Middle frontal gyrus (tissue), 1 donor: Measurements from ENCODE around the gene HS1BP3.

Experiments
- DNase-seq: peaks from one replicate; pipeline ENCODE4 v3.0.0-alpha.2; 2015; ENCODE audit warnings: low spot score; ENCODE audit errors: extremely low spot score

The HS1BP3 gene

GRCh38 chr2:20650877-20651730, at the start of gene HS1BP3:
Gene HS1BP3, minus strand, starts transcription at chr2:20651098. Its CDS starts 35 bp downstream, at chr2:20651063.
- DNase-seq: peak; percentile 74

GRCh38 chr2:20698916-20699613, 48.2 kb upstream of the HS1BP3 start:
- DNase-seq: no peak

DNA sequence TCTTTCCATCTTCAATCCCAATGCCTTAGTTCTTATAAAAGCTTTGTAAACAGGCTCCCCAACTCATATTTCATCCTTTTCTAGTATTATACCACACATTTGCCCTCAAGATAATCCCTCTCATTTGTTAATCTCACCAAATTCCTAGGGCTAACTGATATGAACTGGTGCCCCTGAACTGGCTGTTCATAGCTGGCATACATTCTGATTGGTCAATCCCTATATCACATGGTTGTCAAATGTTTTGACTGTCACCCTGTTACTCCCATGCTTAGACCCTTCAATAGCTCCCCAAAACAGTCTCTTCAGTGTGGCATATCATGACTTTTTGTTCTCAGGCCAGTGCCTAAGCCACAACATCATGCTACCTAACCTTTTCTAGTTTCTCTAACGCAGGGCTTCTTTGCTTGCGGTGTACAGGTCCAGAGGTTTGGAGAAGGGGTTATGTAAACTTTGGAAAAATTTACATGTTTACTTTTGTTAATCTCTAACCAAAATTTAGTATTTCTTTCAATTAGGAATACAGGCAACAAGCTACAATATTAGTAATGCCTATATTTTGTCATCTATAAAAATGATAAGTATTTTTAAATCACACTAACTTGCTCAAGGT, 46.5 kb upstream of the HS1BP3 start:
- no peak for DNase-seq

GRCh38 chr2:20696366-20696765, 45.5 kb upstream of the HS1BP3 start:
- no peak for DNase-seq

GRCh38 chr2:20693317-20693716, 42.4 kb upstream of the HS1BP3 start:
- DNase-seq: no peak

- DNase-seq: no peak
Measured at GRCh38 chr2:20692081-20692480, 41.2 kb upstream of the HS1BP3 start.

- DNase-seq: no peak
Measured at GRCh38 chr2:20691076-20691734, 40.3 kb upstream of the HS1BP3 start.

- DNase-seq: no peak
Measured at GRCh38 chr2:20689428-20690264, 38.7 kb upstream of the HS1BP3 start.

DNA sequence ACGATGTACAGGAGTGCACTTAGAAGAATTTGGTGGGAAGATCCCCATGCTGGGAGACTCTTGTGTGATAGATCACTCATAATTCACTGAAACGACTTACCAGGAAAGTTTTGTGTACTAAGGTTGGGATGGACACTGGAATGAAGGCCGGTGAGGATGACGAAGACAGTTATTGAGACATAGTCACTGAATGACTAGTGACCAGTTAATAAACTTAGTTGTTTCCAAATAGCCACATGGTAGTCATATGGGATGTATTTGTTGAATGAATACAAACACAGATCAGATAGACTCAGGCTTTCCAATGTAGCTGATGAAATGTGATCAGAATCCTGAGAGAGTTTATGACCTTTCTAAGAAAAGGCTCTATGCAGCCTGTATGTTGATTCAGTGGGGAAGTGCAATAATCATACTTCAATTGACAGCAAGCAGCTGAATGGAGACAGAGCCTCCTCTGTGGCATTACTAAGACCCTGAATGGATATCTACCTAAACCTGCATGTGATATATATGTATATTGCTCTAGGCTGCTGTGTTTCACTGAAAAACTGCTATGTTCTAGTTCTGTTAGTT, 36.4 kb upstream of the HS1BP3 start:
- no peak for DNase-seq

DNA sequence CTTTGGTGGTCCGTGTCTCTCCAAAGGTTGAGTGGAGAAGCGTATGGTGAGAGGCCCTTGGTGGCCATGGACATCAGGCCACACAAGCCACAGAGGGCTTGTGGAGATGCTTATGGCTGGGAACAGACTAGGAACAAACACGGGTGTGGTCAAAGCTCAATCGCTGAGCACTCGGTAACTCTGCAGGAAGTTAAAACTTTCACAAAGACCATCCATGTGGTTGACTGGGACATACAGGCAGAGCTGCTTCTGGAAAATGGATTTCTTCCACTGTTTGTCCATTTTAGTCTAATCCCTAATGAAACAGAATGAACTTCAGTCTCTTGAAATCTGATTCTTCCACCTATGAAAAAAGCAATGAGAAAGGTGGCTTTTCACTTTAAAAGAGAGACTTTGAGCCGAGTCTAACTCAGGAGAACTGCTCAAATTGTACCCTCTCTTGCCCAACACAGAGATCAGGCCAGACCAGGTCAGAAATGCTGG, 33.7 kb upstream of the HS1BP3 start:
- no peak for DNase-seq

DNA sequence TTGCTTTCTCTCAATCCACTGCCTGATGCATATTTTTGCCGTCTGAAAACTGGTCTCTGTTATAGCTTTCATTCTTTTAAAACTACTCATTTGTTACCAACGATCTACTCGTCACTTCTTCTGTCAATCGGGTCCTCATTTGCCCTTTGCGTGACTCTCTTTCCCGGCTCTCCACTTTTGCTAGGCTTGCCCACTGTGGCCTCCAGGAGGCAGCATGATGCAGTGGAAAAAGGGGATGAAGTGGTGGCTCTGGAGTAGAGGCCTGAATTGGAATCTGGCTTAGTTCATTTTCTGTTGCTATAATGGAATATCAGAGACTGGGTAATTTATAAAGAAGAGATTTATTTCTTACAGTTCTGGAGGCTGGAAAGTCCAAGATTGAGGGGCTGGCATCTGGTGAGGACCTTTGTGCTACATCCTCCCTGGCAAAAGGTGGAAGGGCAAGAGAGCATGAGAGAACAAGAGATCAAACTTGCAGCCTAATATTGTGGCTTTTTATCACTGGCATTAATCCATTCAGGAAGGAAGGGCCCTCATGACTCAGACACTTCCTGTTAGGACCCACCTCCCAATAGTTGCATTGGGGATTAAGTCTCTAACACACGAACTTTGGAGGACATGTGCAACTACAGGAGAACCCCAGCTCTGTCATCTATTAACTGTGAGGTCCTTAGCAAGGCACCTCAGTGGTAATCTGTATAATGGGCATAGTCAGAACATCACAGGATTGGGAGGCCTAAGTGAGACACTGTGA, 31.4 kb upstream of the HS1BP3 start:
- DNase-seq: no peak

DNA sequence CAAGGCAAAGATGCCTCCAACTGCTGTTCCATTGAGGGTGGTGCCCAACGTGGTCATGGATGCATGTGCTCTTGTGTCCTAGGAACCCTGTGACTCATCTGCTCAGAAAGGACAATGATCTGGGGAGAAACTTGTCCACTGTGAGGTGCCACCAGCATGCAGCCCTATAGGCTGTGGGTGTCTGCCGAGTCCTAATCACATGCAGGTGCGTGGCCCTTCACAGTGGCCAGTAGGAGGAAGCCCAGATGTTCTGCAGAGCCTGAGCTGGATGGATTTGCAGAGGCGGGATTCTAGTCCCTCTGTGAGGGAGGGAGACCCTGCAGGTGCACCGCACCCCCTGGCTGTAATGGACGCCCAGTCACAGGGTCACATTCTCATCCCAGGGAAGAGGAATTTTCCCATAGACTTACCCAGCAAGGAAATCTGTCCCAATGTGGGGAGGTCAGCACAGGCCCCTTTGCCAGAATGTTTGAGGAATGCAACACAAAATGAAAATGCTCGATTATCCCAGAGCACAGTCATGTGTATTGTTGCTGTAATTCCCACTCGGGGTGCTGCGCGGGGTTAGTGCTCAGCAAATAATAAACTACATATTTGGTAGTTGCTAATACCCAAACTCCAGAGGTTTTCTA, 30.0 kb upstream of the HS1BP3 start:
- no peak for DNase-seq

- DNase-seq: no peak
Measured at GRCh38 chr2:20678780-20679179, 27.9 kb upstream of the HS1BP3 start.

DNA sequence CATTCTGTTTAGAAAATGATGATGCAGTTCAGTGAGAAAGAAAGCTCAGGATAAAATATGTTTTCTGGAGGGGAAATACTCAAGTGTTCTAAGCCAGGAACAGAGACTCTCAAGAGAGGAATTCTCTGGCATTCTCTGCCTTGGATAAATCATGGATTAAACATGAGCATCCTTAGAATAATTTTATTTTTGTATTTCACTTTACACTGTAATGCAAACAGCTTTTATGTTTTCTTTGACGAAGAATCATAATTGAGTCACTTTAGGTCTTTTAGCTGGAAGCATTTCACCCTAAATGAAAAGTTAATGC, 27.1 kb upstream of the HS1BP3 start:
- no peak for DNase-seq

DNA sequence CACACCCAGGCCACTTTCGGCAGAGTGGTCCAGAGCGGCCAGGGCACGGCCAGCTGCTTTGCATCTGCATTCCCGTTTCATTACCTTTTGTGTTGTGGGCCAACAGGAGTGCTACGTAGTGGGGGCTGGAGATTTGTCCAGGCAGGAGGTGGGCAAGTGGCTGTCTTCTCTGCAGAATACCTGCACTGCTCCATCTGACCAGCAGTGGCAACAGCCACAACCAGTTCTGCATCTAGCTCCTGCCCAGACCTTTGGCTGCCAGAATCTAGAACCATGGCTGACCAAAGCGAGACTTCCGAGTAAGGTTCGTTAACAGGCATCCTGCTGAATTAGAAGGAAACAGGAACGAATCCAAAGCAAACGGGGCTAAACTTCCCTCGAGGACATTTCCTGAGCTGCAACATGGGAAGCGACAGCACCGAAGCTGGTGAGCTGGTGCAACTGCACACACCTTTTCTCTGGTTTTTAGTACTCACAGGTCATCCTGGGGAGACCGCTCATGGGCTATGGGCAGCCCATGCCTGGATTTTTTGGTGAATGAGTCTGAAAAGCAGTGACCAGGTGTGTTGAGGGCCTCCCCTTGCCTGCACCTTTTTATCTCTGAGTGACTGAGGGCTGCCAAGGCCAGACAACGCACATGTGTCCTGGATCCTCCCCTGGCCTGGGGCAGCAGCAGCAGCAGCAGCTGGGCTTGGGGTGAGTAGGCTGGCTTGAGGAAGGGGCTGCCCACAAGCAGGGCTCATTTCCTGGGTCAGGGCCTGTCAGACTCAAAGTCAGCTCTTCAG, 26.6 kb upstream of the HS1BP3 start:
- DNase-seq: no peak

GRCh38 chr2:20676353-20677215, 25.7 kb upstream of the HS1BP3 start:
- DNase-seq: no peak

DNA sequence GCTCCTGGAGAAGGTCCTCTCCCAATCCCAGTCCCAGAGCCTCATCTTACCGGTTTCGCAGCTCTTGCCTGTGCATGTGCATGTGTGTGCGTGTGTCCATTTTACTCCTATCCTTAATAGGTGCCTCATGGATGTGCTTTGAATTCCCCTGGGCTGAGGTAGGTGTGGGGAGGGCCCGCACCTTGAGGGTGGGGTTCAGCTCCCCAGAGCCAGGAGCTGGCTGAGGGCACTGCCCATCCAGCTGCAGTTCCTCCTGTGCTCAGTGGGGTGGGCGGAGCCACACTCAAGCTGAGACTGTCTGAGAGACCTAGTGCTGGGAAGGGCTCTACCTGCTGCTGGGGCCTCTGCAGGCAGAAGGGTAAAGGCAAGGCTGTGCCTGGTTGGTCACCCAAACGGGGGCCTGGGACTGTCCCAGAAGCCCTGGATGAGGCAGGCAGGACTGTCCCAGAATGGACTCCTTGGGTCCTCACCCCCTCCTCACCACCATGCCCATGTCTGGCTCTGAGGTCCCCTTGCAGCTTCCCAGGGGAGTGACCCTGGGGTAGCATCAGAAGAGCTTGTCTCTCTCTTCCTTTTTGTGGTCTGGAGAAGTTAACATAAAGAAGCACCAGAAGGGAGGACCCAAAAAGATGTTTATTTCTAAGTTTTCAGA, 24.9 kb upstream of the HS1BP3 start:
- DNase-seq: no peak
